Neural cell (in vitro differentiated cells): ENCODE data around the gene MRPL11. TPM values are rescaled to one million over a fixed set of nuclear protein-coding genes. Genes with fewer than 3 reads are reported as not detected.

Experiments used
- H2AFZ ChIP-seq: fragments of 200-600, 300-800 bp; sonication (generic), shearing (Covaris generic); 2 replicates; pipeline ENCODE4 v1.6.0; 2014; ENCODE audit warnings: low read depth, mild to moderate bottlenecking, antibody characterized with exemption, low read length, moderate library complexity
- H3F3A ChIP-seq: fragments of 200-600 bp; shearing (Covaris generic); 2 replicates; pipeline ENCODE4 v1.6.1; 2016; ENCODE audit warnings: mild to moderate bottlenecking, moderate library complexity, mixed read lengths, antibody characterized with exemption, low read length; ENCODE audit not compliant: insufficient read depth, poor library complexity, severe bottlenecking
- H3K27ac ChIP-seq: fragments of 200-600, 300-800 bp; sonication (generic), shearing (Covaris generic); 2 replicates; pipeline ENCODE4 v1.5.1; 2014; ENCODE audit warnings: mild to moderate bottlenecking, low read length, moderate library complexity
- H3K27me3 ChIP-seq: fragments of 300-800, 200-600 bp; sonication (generic), shearing (Covaris generic); 2 replicates; pipeline ENCODE4 v1.6.0; 2014; ENCODE audit warnings: mild to moderate bottlenecking, low read depth, low read length, moderate library complexity; ENCODE audit not compliant: insufficient read depth
- H3K36me3 ChIP-seq: fragments of 300-800, 200-600 bp; sonication (generic), shearing (Covaris generic); 2 replicates; pipeline ENCODE4 v1.5.1; 2014; ENCODE audit warnings: mild to moderate bottlenecking, antibody characterized with exemption, low read length, moderate library complexity; ENCODE audit not compliant: insufficient read depth
- H3K4me2 ChIP-seq: fragments of 300-800, 200-600 bp; sonication (generic), shearing (Covaris generic); 2 replicates; pipeline ENCODE4 v1.6.0; 2014; ENCODE audit warnings: mild to moderate bottlenecking, low read length
- H3K4me3 ChIP-seq: fragments of 300-800, 200-600 bp; sonication (generic), shearing (Covaris generic); 2 replicates; pipeline ENCODE4 v1.5.1; 2014; ENCODE audit warnings: mild to moderate bottlenecking, low read length, moderate library complexity
- H3K79me2 ChIP-seq: fragments of 200-600 bp; shearing (Covaris generic); replicated peaks from 2 replicates; pipeline ENCODE4 v1.6.0; 2014; ENCODE audit warnings: mild to moderate bottlenecking, low read length, moderate library complexity; ENCODE audit not compliant: insufficient read depth
- H3K9ac ChIP-seq: fragments of 300-800, 200-600 bp; sonication (generic), shearing (Covaris generic); 2 replicates; pipeline ENCODE4 v1.6.1; 2016; ENCODE audit warnings: mild to moderate bottlenecking, low read length, mixed read lengths
- H3K9me2 ChIP-seq: fragments of 200-600 bp; shearing (Covaris generic); 2 replicates; pipeline ENCODE4 v1.6.1; 2016; ENCODE audit warnings: mild to moderate bottlenecking, low read length, mixed read lengths; ENCODE audit not compliant: insufficient read depth
- H3K9me3 ChIP-seq: fragments of 200-600, 300-800 bp; sonication (generic), shearing (Covaris generic); 2 replicates; pipeline ENCODE4 v1.6.1; 2016; ENCODE audit warnings: mild to moderate bottlenecking, mixed run types, low read length, moderate library complexity, mixed read lengths
- H4K20me1 ChIP-seq: fragments of 200-600 bp; shearing (Covaris generic); 2 replicates; pipeline ENCODE4 v1.6.1; 2016; ENCODE audit warnings: mild to moderate bottlenecking, mixed run types; ENCODE audit not compliant: insufficient read depth
- CTCF ChIP-seq: fragments of 450-650 bp; IDR thresholded peaks from 2 replicates; pipeline ENCODE4 v1.5.1; 2014; ENCODE audit warnings: antibody characterized with exemption, mild to moderate bottlenecking, moderate library complexity; ENCODE audit not compliant: poor library complexity, severe bottlenecking
- EP300 ChIP-seq: fragments of 450-650 bp; conservative IDR thresholded peaks from 2 replicates; pipeline ENCODE4 v1.6.1; 2014; ENCODE audit warnings: antibody characterized with exemption, mild to moderate bottlenecking, moderate library complexity; ENCODE audit not compliant: poor library complexity, severe bottlenecking
- EZH2 ChIP-seq: fragments of 200-600, 300-800 bp; shearing (Covaris generic), sonication (generic); IDR thresholded peaks from 2 replicates; pipeline ENCODE4 v1.6.1; 2014; ENCODE audit warnings: antibody characterized with exemption, low read length, borderline replicate concordance, mild to moderate bottlenecking; ENCODE audit not compliant: insufficient read depth, poor library complexity, severe bottlenecking
- MXI1 ChIP-seq: fragments of 450-650 bp; conservative IDR thresholded peaks from 2 replicates; pipeline ENCODE4 v1.6.1; 2014; ENCODE audit warnings: antibody characterized with exemption, mild to moderate bottlenecking; ENCODE audit not compliant: poor library complexity, severe bottlenecking
- POLR2AphosphoS5 ChIP-seq: IDR thresholded peaks from 2 replicates; pipeline ENCODE4 v1.6.1; 2012
- RAD21 ChIP-seq: fragments of 450-650 bp; conservative IDR thresholded peaks from 2 replicates; pipeline ENCODE4 v1.6.1; 2014; ENCODE audit warnings: antibody characterized with exemption, mild to moderate bottlenecking, moderate library complexity
- REST ChIP-seq: IDR thresholded peaks from 2 replicates; pipeline ENCODE4 v1.6.1; 2012; ENCODE audit warnings: borderline replicate concordance
- SMC3 ChIP-seq: fragments of 450-650 bp; conservative IDR thresholded peaks from 2 replicates; pipeline ENCODE4 v1.6.1; 2014; ENCODE audit warnings: antibody characterized with exemption, mild to moderate bottlenecking, moderate library complexity; ENCODE audit not compliant: poor library complexity
- TAF1 ChIP-seq: IDR thresholded peaks from 2 replicates; pipeline ENCODE4 v1.6.1; 2012; ENCODE audit warnings: low read depth
- polyA plus RNA-seq: library from polyadenylated mRNA; depleted of rRNA; stranded (reverse); fragments of >200 nt; gene quantifications from 2 replicates; pipeline ENCODE4 v1.2.3, GENCODE V29; 2014

The MRPL11 gene
- polyA plus RNA-seq, 1 donor from 2014 or later: 50.9 TPM

- Histone ChIP-seq H3K4me3 (peak overlapping the region; percentile 94), H3K27me3 (peaks cover 41% of the 10 kb centered on the region), H3K27ac (peak overlapping the region; percentile 34), H2AFZ (no peak overlapping the region), H3K79me2 (peaks cover 3% of the 10 kb centered on the region), H3K4me2 (peak overlapping the region; percentile 2), H4K20me1 (no peaks in the 10 kb centered on the region), H3F3A (no peaks in the 10 kb centered on the region), H3K36me3 (no peaks in the 10 kb centered on the region), H3K9ac (peak overlapping the region; percentile 97), H3K9me3 (no peaks in the 10 kb centered on the region), H3K9me2 (no peaks in the 10 kb centered on the region)
- TF ChIP-seq MXI1: no peak
- no peak for TF ChIP-seq TAF1
- no peak for TF ChIP-seq EP300
- no peak for TF ChIP-seq REST
- no peak for TF ChIP-seq RAD21
- no peak for TF ChIP-seq SMC3
- TF ChIP-seq CTCF: no peak
- TF ChIP-seq POLR2AphosphoS5: no peak
- TF ChIP-seq EZH2: no peak
Measured at GRCh38 chr11:66418986-66419308, 19.7 kb downstream of the MRPL11 start.

GRCh38 chr11:66418168-66418985 is 20.3 kb downstream of the MRPL11 start:
- H3K27ac ChIP-seq: peak overlapping the region; percentile 56
- peak overlapping the region; percentile 94 for H3K4me3 ChIP-seq
- no peaks in the 10 kb centered on the region for H3K36me3 ChIP-seq
- H3K9me3 ChIP-seq: no peaks in the 10 kb centered on the region
- H2AFZ ChIP-seq: no peak overlapping the region
- H3F3A ChIP-seq: no peaks in the 10 kb centered on the region
- no peaks in the 10 kb centered on the region for H4K20me1 ChIP-seq
- no peaks in the 10 kb centered on the region for H3K9me2 ChIP-seq
- peaks cover 3% of the 10 kb centered on the region for H3K79me2 ChIP-seq
- peaks cover 40% of the 10 kb centered on the region for H3K27me3 ChIP-seq
- TF ChIP-seq EZH2 (no peak), SMC3 (peak; percentile 60), EP300 (no peak), MXI1 (no peak), TAF1 (no peak), REST (peak; percentile 93), POLR2AphosphoS5 (peak; percentile 63), RAD21 (peak; percentile 35), CTCF (peak; percentile 76)
- peak overlapping the region; percentile 2 for H3K4me2 ChIP-seq
- peak overlapping the region; percentile 97 for H3K9ac ChIP-seq
